Heart left ventricle (tissue), 16 donors: ENCODE data around the gene AP3M1. TPM values are rescaled to one million over a fixed set of nuclear protein-coding genes. Genes with fewer than 3 reads are reported as not detected.

Experiments used
- ATAC-seq, 4 donors: fragments of 200-7000 bp; cut with Tn5 transposase; one replicate each; pipeline ENCODE4 v1.9.1; 2020 to 2022; ENCODE audit warnings: moderate library complexity in 4 of 4, mild to moderate bottlenecking in 3 of 4, moderate number of reproducible peaks in 1 of 4
- DNase-seq, 5 donors: peaks; one replicate each; pipeline ENCODE4 v3.0.0-alpha.2; 2020
- H3K27ac ChIP-seq, 12 donors: fragments of 200-600 bp; sonication (generic) in 4 of 12; one replicate each; pipeline versions ENCODE4 v1.5.0 to v1.8.0; 2016 to 2022; ENCODE audit warnings: mild to moderate bottlenecking in 2 of 12
- H3K27me3 ChIP-seq, 9 donors: fragments of 200-600 bp; sonication (generic) in 2 of 9; one replicate each; pipeline versions ENCODE4 v1.5.1 to v1.8.0; 2016 to 2022; ENCODE audit warnings: mild to moderate bottlenecking in 3 of 9
- H3K36me3 ChIP-seq, 9 donors: fragments of 200-600 bp; sonication (generic) in 2 of 9; one replicate each; pipeline versions ENCODE4 v1.5.0 to v1.8.0; 2018 to 2022; ENCODE audit warnings: mild to moderate bottlenecking in 2 of 9
- H3K4me1 ChIP-seq, 12 donors: fragments of 200-600 bp; sonication (generic) in 4 of 12; one replicate each; pipeline versions ENCODE4 v1.5.0 to v1.8.0; 2016 to 2022; ENCODE audit warnings: mild to moderate bottlenecking in 3 of 12
- H3K4me3 ChIP-seq, 12 donors: fragments of 200-600 bp; sonication (generic) in 4 of 12; one replicate each; pipeline versions ENCODE4 v1.5.0 to v1.8.0; 2017 to 2022; ENCODE audit warnings: mild to moderate bottlenecking in 9 of 12, moderate library complexity in 4 of 12
- H3K9me3 ChIP-seq, 12 donors: fragments of 200-600 bp; sonication (generic) in 4 of 12; one replicate each; pipeline versions ENCODE4 v1.5.0 to v1.8.0; 2016 to 2022; ENCODE audit warnings: mild to moderate bottlenecking in 1 of 12
- CTCF ChIP-seq, 12 donors: fragments of 200-600 bp; sonication (generic) in 4 of 12; IDR thresholded peaks; one replicate each; pipeline versions ENCODE4 v1.5.0 to v1.8.0; 2018 to 2022; ENCODE audit warnings: antibody characterized with exemption in 12 of 12, mild to moderate bottlenecking in 5 of 12
- POLR2A ChIP-seq, 2 donors: fragments of 450-650 bp; IDR thresholded peaks; one replicate each; pipeline ENCODE4 v1.6.1; 2017; ENCODE audit warnings: antibody characterized with exemption in 2 of 2, mild to moderate bottlenecking in 2 of 2, moderate library complexity in 2 of 2
- WGBS, 4 donors: extraction: QIAGEN DNeasy Blood & Tissue Kit in 2 of 4; methylation state at CpG; one replicate each; pipeline versions ENCODE4 v1.1.5 to v1.1.7; 2013 to 2018; 5-methylcytosine and 5-hydroxymethylcytosine counted together
- intact Hi-C, 10 donors: fragments of 100-400 bp; cut with DNase I; formaldehyde crosslinking; loops; one replicate each; pipeline versions ENCODE4 v1.11.1 to v1.14.2; 2022
- polyA plus RNA-seq, 2 donors: library from polyadenylated mRNA; stranded (reverse); fragments of 200-250 nt; gene quantifications; one replicate each; pipeline ENCODE4 v1.2.3, GENCODE V29; 2013
- total RNA-seq, 9 donors: library from RNA; depleted of rRNA in 2 of 9; stranded (reverse); fragments of >200 nt in 2 of 9; fragmentation: NEBNext Ultra II Directional in 3 of 9; extraction: Animal tissue kit (Norgen Biotek cat#: 25700) in 3 of 9; gene quantifications; one replicate each; pipeline versions ENCODE4 v1.1.0 to v1.2.4, GENCODE V29; 2016 to 2023
- donor health status: ischemic (EF 13 %, LVEDD 7.1; RV severe dilation, severe dysfunction).
- donor health status: healthy with polysubstance abuse.
- donor health status: DM: no; HTN: yes; CAD: no.
- donor health status: DM: no; HTN: no; CAD: no.
- donor health status: ischemic (EF 25% LVEDD 6.9; RV normal size, moderate dysfunction).
- donor health status: ischemic (EF 25% LVEDD 5.7; RV mildly dilated, moderate dysfunction).
- donor health status: healthy.
- donor health status: DM: yes; HTN: yes; CAD: no.
- donor health status: ischemic (EF 35%, LVEDD 5.7; RV mildly dilated, moderate dysfunction).
- donor health status: nonischemic (EF 11% LVEDD 7.7; RV severe dilation, severe dysfunction).
- donor health status: DM: yes; HTN: yes; CAD: no.
- donor health status: PGD.
- donor health status: ischemic (EF 29% LVEDD 5.4; RV normal size, mild dysfunction).
- donor health status: nonischemic (EF 23%, LVEDD 6.1; RV moderate dilation, normal function).

Gene AP3M1
- total and polyA plus RNA-seq, 11 donors: 7.8 to 37.0 (median 30.5) TPM

DNA sequence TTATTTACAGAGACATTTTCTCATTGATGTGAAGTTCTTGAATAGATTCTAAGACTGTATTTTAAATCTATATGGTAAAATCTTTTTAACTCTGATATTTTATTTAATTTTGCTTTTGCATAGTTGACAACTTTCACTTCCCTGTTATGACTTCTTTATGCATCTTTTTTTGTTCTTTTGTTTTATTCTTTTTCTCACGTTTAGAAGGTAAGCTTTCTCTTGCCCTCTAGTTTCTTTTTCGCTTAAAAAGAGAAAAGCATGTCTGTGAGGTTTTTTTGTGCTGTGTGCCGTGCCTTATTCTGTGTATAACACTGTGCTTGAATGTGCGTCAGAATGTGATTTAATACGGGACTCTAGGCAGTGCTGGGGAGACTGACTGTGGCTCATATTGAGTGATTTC, 74.7 kb downstream of the AP3M1 start:
- DNase-seq: no peak
- Histone ChIP-seq H3K4me1 (peaks cover 6 to 58% (median 43%) of the 10 kb centered on the region in 12 donors), H3K27ac (peak overlapping the region in 1 of 12 donors; percentile 17), H3K36me3 (peaks cover 5 to 66% (median 45%) of the 10 kb centered on the region in 9 donors), H3K4me3 (no peak overlapping the region), H3K27me3 (no peaks in the 10 kb centered on the region), H3K9me3 (no peaks in the 10 kb centered on the region)
- TF ChIP-seq POLR2A (IDR thresholded peaks at IDR 0.05): no peak
- TF ChIP-seq CTCF (IDR thresholded peaks at IDR 0.05): no peak
- intact Hi-C loops: loop anchor here in 4 of 10 donors (5.0 to 10.0 kb wide), 4 partner anchors 71 to 134 kb away; partner anchors contain the start of gene VCL (in 3 of the 4)
- WGBS, 4 donors: 85 to 94% (median 93%) methylated on average over 5 of the region's 5 CpGs
- ATAC-seq: no peak

DNA sequence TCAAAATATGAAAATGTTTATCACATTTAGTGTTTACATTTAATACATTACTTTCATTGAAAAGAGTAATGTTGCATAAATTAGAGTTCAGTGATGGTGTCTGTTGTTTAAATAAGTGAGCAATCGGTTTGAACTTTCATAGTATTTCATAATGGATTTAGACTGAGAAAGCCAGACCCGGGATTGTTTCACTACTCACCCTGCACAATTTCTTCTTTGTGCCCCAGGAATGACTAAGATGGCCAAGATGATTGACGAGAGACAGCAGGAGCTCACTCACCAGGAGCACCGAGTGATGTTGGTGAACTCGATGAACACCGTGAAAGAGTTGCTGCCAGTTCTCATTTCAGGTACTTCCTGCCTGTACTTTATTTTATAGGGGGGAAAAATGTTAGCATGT, 78.1 kb downstream of the AP3M1 start:
- Histone ChIP-seq H3K36me3 (peaks cover 5 to 58% (median 51%) of the 10 kb centered on the region in 9 donors), H3K4me3 (no peak overlapping the region), H3K4me1 (peaks cover 0 to 58% (median 45%) of the 10 kb centered on the region in 12 donors), H3K9me3 (no peaks in the 10 kb centered on the region), H3K27me3 (no peaks in the 10 kb centered on the region), H3K27ac (peak overlapping the region in 2 of 12 donors; percentile 44 to 65)
- ATAC-seq: no peak
- no peak for DNase-seq
- intact Hi-C loops: loop anchor here in 2 of 10 donors (10.0 kb wide), 2 partner anchors 68 to 78 kb away; partner anchors contain the start of gene VCL (in 1 of the 2)
- TF ChIP-seq POLR2A (IDR thresholded peaks at IDR 0.05) (no peak), CTCF (IDR thresholded peaks at IDR 0.05) (no peak)
- WGBS, 4 donors: 64 to 82% (median 77%) methylated on average over 6 of the region's 6 CpGs

DNA sequence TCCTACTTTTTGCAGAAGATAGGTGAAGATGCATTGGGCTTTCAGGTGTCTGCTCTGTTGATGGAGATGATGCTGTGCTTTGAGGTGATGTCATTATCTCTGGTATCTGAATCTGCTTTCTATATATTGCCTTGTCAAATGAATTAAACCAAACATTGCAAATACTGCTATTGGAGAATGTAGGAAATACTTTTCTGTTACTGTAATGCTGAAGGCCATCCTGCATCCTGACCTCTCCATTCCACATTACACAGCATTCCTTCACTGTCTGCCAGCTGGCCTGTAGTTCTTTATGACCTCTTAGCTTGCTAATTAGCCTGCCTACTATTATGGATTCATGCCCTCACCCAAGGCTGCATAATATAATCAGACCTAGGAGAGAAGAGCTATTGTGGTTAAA, 79.5 kb downstream of the AP3M1 start:
- ATAC-seq: peak; percentile 83 to 94 (median 90)
- TF ChIP-seq POLR2A (IDR thresholded peaks at IDR 0.05) (no peak), CTCF (IDR thresholded peaks at IDR 0.05) (no peak)
- H3K9me3 ChIP-seq: no peaks in the 10 kb centered on the region
- peak overlapping the region in 9 of 12 donors; percentile 7 to 65 (median 19) for H3K27ac ChIP-seq
- H3K4me1 ChIP-seq: peaks cover 2 to 63% (median 45%) of the 10 kb centered on the region in 12 donors
- DNase-seq: peak in 3 of 5 donors; percentile 40 to 56 (median 49)
- H3K36me3 ChIP-seq: peaks cover 5 to 50% (median 38%) of the 10 kb centered on the region in 9 donors
- H3K27me3 ChIP-seq: no peaks in the 10 kb centered on the region
- no peak overlapping the region for H3K4me3 ChIP-seq
- intact Hi-C loops: loop anchor here in 2 of 10 donors (10.0 kb wide), 2 partner anchors 66 to 76 kb away; partner anchors contain the start of gene VCL (in 1 of the 2)

Other genes starting within 250 kb of the AP3M1 start
- 10 to 100 TPM in 5 of 9 donors, 1 to 10 TPM in 4; 7.8 to 68.1 (median 10.3) TPM for gene PLAU, start 239.7 kb downstream of the AP3M1 start, total RNA-seq
- gene PLAU, start 239.7 kb downstream of the AP3M1 start, polyA plus RNA-seq: 10 to 100 TPM in 1 of 2 donors, 1 to 10 TPM in 1; 3.3 to 11.8 TPM
- 100 to 1,000 TPM; 215 to 543 (median 273) TPM for gene VCL, start 152.7 kb downstream of the AP3M1 start, total RNA-seq
- gene VCL, start 152.7 kb downstream of the AP3M1 start, polyA plus RNA-seq: 100 to 1,000 TPM in 1 of 2 donors, 10 to 100 TPM in 1; 84.5 to 363 TPM
- gene ADK, start 393 bp upstream of the AP3M1 start, total RNA-seq: 10 to 100 TPM; 22.7 to 46.2 (median 39.8) TPM
- 10 to 100 TPM; 20.8 to 55.5 TPM for gene ADK, start 393 bp upstream of the AP3M1 start, polyA plus RNA-seq